Measurements from ENCODE around the gene MYL5. TPM values are rescaled to one million over a fixed set of nuclear protein-coding genes. Genes with fewer than 3 reads are reported as not detected.
"Not testable (repeated sequence)": the region's sequence is repeated elsewhere in the genome, so short reads cannot be mapped to it uniquely, and the experiment has no call there.

Gene MYL5
- total RNA-seq, 2 donors from 2014 or later = 7.9 to 12.4 TPM

- DNase-seq (ENCODE audit: low spot score); intact Hi-C loops (cut with DNase I): not testable (repeated sequence)
Measured at GRCh38 chr4:694341-694940, 20.1 kb downstream of the MYL5 start.

GRCh38 chr4:699816-700580 lies 25.7 kb downstream of the MYL5 start:
- intact Hi-C loops (cut with DNase I) = no loop called here
- no peak for DNase-seq (ENCODE audit: low spot score)

GRCh38 chr4:700587-701264 lies 26.4 kb downstream of the MYL5 start:
- intact Hi-C loops (cut with DNase I) = no loop called here
- no peak for DNase-seq (ENCODE audit: low spot score)

DNA sequence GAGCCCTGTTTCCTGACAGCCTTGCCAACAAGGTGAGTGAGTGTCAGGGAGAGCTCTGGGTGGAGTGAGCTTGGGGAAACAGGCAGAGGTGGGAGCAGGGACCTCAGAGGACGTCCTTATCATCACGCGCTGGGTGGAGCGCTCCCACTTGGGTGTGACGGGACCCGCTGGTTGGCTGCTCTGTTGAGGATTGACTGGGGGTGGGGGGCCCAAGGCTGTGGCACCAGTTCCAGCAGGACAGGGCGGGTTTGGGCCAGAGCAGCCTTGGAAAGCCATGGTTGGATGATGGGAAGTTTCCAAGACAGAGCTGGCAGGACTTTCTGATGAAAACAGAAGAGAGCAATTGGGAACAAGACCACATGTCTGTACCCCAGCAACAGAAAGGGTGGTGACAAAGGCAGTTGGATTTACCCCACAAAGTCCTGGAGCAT lies 28.3 kb downstream of the MYL5 start:
- no peak for DNase-seq (ENCODE audit: low spot score)
- intact Hi-C loops (cut with DNase I) = no loop called here

DNA sequence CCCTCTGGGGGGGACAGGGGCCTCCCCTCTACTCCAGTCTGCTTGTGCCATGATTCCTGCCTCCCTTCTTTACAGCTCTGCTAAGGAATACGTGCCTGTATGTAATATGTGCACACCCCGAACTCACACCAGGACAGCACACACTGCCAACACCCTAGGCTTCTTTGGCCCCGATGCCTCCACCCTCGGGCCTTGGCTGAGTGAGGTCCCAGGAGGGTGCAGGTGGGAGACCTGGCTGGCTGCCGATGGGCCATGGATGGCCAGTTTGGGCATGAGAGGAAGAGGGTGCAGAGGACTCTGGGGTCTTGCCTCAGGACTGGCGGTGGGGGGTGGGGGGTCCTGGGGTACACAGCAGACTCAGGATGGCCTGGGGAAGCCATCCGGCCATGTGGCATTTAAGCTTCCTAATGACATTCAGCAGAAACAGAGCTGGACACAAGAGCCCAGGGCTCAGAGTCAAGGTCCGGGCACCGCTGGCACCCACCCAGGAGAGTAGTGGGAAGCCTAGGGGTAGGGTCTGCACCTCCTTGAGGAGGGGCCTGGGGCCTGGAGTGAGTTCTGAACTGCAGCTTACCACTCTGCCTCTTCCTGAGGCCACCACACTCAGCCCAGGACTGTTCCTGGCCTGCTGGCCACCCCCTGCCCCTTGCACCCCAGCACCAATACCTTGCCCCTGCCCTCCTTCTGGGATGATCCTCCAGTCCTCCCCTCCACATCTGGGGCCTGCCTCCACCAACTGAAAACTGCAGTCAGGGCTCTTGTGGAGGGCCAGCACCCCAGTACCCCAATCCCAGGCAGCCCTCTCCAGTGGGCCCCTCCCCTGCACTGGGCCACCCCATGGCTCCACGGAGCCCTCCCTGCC lies 29.2 kb downstream of the MYL5 start:
- no peak for DNase-seq (ENCODE audit: low spot score)
- intact Hi-C loops (cut with DNase I) = no loop called here

DNA sequence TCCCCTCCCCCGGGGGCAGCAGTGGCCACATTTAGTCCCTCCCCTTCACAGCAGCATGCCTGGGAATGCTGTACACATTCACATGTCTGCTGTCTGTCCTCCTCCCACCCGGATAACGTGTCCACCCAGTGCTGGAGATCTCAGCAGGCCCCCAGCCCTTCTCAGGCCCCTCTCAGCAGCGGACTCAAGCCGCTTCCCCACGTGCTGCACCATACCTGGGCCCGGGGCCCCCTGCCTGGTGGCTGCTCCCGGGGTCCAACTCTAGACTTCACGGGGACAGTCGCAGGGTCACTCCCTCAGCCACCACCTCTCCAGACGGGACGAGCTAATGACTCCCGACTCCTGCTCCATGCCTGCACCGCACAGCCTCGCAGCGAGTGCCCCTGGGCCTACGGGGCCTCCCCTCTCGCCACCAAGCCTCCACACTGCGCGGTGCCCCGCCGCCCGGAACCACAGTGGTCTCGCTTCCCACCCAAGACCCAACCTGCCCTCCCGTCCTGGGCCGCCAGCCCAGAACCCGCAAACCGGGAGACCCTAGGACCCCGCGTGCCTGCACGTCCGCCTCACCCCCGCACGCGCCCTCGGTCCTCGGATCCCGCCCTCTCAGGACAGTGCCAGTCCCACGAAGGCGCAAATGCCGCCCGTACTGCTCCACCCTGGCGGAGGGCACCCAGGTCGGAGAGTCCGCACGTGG lies 30.0 kb downstream of the MYL5 start:
- intact Hi-C loops (cut with DNase I) = no loop called here

GRCh38 chr4:704971-705277 lies 30.6 kb downstream of the MYL5 start:
- no peak for DNase-seq (ENCODE audit: low spot score)
- intact Hi-C loops (cut with DNase I) = no loop called here

More for the DNA sequence above, 30.0 kb downstream of the MYL5 start:
- peak; percentile 81 for DNase-seq (ENCODE audit: low spot score)

- DNase-seq (ENCODE audit: low spot score) = peak; percentile 99
- intact Hi-C loops (cut with DNase I) = no loop called here
Measured at GRCh38 chr4:705278-706082, 31.1 kb downstream of the MYL5 start, which contains the start of gene PCGF3. TSS of gene PCGF3 (plus strand) at chr4:705832. CDS start at chr4:733681, 27,849 bp downstream.

DNA sequence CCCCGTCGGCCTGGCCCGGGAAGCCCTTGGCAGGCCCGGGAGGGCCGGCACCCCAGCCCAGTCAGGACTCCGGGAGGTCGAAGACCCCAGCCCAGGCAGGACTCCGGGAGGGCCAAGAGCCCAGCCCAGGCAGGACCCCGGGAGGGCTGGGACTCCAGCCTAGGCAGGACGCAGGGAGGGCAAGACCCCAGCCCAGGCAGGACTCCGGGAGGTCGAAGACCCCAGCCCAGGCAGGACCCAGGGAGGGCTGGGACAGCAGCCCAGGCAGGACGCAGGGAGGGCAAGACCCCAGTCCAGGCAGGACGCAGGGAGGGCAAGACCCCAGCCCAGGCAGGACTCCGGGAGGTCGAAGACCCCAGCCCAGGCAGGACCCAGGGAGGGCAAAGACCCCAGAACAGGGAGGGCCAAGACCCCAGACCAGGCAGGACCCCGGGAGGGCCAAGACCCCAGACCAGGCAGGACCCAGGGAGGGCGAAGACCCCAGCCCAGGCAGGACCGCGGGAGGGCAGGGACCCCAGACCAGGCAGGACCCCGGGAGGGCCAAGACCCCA lies 31.8 kb downstream of the MYL5 start:
- intact Hi-C loops (cut with DNase I); DNase-seq (ENCODE audit: low spot score): not testable (repeated sequence)

GRCh38 chr4:706834-707598 lies 32.7 kb downstream of the MYL5 start:
- intact Hi-C loops (cut with DNase I) = no loop called here
- no peak for DNase-seq (ENCODE audit: low spot score)

- intact Hi-C loops (cut with DNase I) = no loop called here
- DNase-seq (ENCODE audit: low spot score) = no peak
Measured at GRCh38 chr4:707929-708630, 33.7 kb downstream of the MYL5 start.

GRCh38 chr4:708631-708933 lies 34.2 kb downstream of the MYL5 start:
- intact Hi-C loops (cut with DNase I) = no loop called here
- no peak for DNase-seq (ENCODE audit: low spot score)

DNA sequence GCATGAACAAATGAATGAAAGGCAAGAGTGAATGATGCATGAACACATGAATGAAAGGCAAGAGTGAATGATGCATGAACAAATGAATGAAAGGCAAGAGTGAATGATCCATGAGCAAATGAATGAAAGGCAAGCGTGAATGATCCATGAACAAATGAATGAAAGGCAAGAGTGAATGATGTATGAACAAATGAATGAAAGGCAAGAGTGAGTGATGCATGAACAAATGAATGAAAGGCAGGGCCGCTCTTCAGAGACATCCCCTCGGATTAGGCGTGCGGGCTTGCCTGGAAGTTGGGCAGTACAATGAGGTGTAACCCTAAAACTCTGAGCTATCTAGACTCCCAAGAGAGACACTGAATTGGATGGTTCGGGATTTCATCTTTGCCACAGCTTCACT lies 35.0 kb downstream of the MYL5 start:
- DNase-seq (ENCODE audit: low spot score) = no peak
- intact Hi-C loops (cut with DNase I) = no loop called here

- intact Hi-C loops (cut with DNase I) = no loop called here
- DNase-seq (ENCODE audit: low spot score) = no peak
Measured at GRCh38 chr4:710116-710515, 35.8 kb downstream of the MYL5 start.

DNA sequence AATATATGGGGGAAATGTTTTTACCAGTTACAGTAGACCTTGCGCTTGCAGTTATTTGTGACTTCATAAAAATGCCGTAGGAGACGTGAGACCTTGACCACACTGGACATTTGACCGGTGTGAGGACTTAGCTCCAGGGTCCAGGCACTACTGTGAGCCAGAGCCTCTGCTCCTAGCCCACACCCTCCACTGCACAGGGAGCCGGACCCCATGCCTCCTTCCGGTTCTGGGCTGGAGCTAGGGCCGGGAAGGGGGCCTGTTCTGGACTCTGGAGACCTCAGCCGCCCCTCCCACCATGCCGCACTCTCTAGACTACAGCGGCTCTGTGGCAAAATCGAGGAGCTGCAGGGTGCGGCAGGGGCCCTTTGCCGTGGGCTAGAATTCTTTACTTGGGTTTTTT lies 36.6 kb downstream of the MYL5 start:
- DNase-seq (ENCODE audit: low spot score) = no peak
- intact Hi-C loops (cut with DNase I) = no loop called here

DNA sequence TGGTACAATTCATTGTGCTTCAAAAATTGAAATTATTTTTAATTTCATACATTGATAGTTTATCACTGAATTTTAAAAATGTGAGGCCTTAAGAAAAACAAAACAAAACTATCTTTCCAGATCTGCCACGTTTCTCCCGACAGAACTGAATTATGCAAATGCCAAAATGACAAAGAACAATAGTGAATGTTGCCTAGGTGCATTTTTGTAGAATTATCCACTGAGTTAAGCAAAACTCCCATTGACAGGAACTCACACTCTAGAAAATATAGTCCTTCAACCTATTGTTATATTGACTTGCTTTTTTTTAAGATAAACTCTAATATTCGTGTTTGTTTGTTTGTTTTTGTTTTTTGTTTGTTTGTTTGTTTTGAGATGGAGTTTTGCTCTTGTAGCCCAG lies 37.8 kb downstream of the MYL5 start:
- intact Hi-C loops (cut with DNase I) = no loop called here
- no peak for DNase-seq (ENCODE audit: low spot score)
